Measurements from ENCODE around the gene FAM210B. TPM values are rescaled to one million over a fixed set of nuclear protein-coding genes. Genes with fewer than 3 reads are reported as not detected.

FAM210B gene
- polyA plus RNA-seq, 3 donors = 21.0 to 42.1 (median 40.7) TPM

DNA sequence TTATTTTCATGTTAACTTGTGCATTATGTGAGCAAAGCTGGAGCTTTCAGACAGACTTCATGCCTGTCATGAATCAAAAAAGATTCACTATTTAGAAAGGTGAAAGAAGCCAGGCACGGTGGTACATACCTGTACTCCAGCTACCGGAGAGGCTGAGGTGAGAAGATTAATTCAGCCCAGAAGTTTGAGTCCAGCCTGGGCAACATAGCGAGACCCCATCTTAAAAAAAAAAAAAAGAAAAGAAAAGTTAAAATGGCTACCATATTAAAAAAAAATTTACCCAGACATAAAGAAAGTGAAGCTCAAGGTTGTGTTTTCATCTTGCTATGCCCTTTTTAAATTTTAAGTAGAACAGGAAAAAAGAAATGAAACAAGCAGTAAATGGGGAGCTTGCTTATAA is 54.2 kb downstream of the FAM210B start:
- WGBS, 3 donors = 96 to 98% (median 96%) methylated on average over 3 of the region's 3 CpGs
- peak overlapping the region; percentile 2 for H3K27ac ChIP-seq (ENCODE audit: low read depth, low read length)

DNA sequence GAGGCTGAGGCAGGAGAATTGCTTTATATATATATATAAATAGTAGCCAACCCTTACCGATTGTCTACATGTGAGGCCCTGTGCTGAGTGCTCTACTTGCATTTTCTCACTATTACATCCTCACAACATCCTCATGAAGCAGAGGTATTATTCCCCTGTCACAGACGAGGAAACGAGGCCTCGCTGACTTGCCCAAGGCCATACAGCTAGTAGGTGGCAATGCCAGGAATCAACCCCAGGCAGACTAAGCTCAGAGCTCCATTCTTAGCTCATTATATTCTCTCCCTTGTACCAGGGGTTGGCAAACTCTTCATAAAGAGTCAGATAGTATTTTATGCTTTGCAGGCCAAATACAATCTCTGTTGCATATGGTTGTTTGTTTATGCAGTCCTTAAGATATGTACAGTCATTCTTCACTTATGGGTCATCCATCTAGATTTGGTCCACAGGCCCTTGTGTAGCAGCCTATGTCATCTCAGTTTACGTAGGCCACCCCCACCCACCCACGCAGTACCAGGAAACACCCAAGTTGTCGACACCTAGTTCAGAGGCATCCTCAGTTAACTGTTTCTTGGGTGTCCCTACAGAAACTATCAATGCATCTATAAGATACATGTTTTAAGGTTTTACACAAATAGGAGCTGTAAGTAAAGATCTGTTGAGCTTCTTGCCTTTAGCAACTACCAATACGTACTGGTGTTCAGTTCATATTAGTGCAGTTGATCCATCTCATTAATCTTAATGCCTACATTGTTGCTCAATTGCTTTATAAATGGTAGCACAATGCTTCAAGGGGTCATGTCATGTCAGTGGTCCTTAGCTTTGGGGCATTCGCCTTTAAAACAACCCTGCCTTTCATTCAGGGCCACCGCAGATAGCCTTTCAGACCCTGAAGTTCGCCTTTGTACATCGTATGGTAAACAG is 56.3 kb downstream of the FAM210B start:
- WGBS, 3 donors = 85 to 89% (median 87%) methylated on average over 12 of the region's 12 CpGs
- no peak overlapping the region for H3K27ac ChIP-seq (ENCODE audit: low read depth, low read length)

DNA sequence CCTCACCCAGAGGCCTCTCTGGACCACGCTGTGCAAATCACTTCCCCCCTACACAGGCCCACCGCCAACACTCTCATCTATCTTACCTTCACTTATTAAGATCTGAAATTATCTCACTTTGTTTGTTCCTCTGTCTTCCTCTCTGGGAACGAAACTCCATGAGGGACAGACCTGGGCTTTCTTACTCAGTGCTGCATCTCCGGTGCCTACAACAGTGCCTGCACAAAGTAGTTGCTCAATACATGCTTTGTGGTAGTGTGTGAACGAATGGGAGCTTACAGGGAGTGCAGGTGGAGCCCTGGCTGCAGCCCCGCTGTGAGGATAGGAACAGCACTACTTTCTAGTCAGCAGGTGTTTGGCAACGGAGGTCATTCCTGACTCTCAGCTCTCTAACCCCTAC is 58.6 kb downstream of the FAM210B start:
- 77 to 90% (median 80%) methylated on average over 7 of the region's 7 CpGs for whole genome bisulfite sequencing, 3 donors
- no peak overlapping the region for H3K27ac ChIP-seq (ENCODE audit: low read depth, low read length)

DNA sequence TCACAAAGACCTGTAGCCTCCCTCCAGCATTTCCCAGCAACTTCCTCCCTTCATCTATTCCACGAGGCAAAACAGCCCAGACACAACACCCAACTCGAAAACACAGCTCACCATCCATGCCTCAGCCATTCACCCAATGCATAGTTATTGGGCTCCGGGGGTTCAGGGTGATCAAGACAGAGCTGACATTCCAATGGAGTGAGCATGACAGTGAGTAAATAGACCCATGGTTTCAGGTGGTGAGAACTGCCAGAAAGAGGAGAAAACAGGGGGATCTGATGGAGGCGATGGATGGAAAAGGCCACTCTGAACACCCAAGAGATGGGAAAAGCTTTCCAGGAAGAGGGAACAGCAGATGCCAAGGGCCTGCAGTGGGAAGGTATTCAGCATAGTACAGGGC is 59.1 kb downstream of the FAM210B start:
- 82 to 87% (median 83%) methylated on average over 4 of the region's 4 CpGs for WGBS, 3 donors
- no peak overlapping the region for H3K27ac ChIP-seq (ENCODE audit: low read depth, low read length)

Other genes starting within 250 kb of the FAM210B start
- gene MC3R, start 110.2 kb upstream of the FAM210B start, polyA plus RNA-seq = not detected
- 1 to 10 TPM in 1 of 3 donors, under 1 TPM in 2; 0.79 to 1.3 (median 0.92) TPM for gene AURKA, start 33.2 kb downstream of the FAM210B start, polyA plus RNA-seq
- 10 to 100 TPM in 2 of 3 donors, 1 to 10 TPM in 1; 5.1 to 11.1 (median 10.5) TPM for gene CSTF1, start 33.7 kb downstream of the FAM210B start, polyA plus RNA-seq
- 1 to 10 TPM in 1 of 3 donors, under 1 TPM in 2; 0.26 to 2.0 (median 0.91) TPM for gene CASS4, start 53.3 kb downstream of the FAM210B start, polyA plus RNA-seq
- 10 to 100 TPM; 38.4 to 90.2 (median 74.3) TPM for gene RTF2, start 109.7 kb downstream of the FAM210B start, polyA plus RNA-seq
- under 1 TPM; 0.09 to 0.79 (median 0.33) TPM for gene FAM209A, start 165.8 kb downstream of the FAM210B start, polyA plus RNA-seq
- gene FAM209B, start 174.3 kb downstream of the FAM210B start, polyA plus RNA-seq = under 1 TPM in 2 of 3 donors, not detected in 1; 0.14 to 0.42 TPM

Measured in adipose tissue (tissue), 3 donors.